ENCODE results near the gene DNAJC28. TPM values are rescaled to one million over a fixed set of nuclear protein-coding genes. Genes with fewer than 3 reads are reported as not detected.

Gene DNAJC28
- total and polyA plus RNA-seq, 9 of the 15 experiments (the other 6 are each of a cell fraction or from before 2014, with no cell fraction given): 0.68 to 2.5 (median 1.1) TPM

GRCh38 chr21:33541105-33541711, 49.7 kb upstream of the DNAJC28 start (continued):
- TF ChIP-seq CHD7 (IDR thresholded peaks at IDR 0.05; ENCODE audit: low read depth, low read length) (no peak), NELFE (IDR thresholded peaks at IDR 0.05; ENCODE audit: insufficient read depth, insufficient read length) (no peak), SRSF1 (IDR thresholded peaks at IDR 0.05; ENCODE audit: low read depth, low read length) (no peak), GTF3C2 (IDR thresholded peaks at IDR 0.05; ENCODE audit: borderline replicate concordance, extremely low read depth, insufficient read length) (peak; percentile 75), ZBTB26 (CRISPR knock-in tag; IDR thresholded peaks at IDR 0.05) (no peak), RFX7 (CRISPR knock-in tag; IDR thresholded peaks at IDR 0.05) (no peak), PHF8 (IDR thresholded peaks at IDR 0.05; ENCODE audit: borderline replicate concordance, low read length) (no peak), ZNF324 (CRISPR knock-in tag; IDR thresholded peaks at IDR 0.05) (no peak), TRIM24 (IDR thresholded peaks at IDR 0.05) (0 out of 4 replicates have a peak, but pooled peaks have one; percentile 31 to 32), ZBTB2 (IDR thresholded peaks at IDR 0.05) (no peak)

All from K562 (cell line).